ENCODE measurements around the gene IGLL1.

- TF ChIP-seq EZH2phosphoT487 (IDR thresholded peaks at IDR 0.05; ENCODE audit: borderline replicate concordance, low read length) (no peak), CTCF (IDR thresholded peaks at IDR 0.05; ENCODE audit: low read depth, low read length, poor library complexity, severe bottlenecking) (no peak)
Observed at GRCh38 chr22:23530766-23531282, 49.3 kb downstream of the IGLL1 start.

All from DOHH2 (cell line).